Astrocyte (in vitro differentiated cells and primary cell): ENCODE results near the gene PLEKHB2. TPM values are rescaled to one million over a fixed set of nuclear protein-coding genes. Genes with fewer than 3 reads are reported as not detected.

Experiments
- DNase-seq: peaks from one replicate; pipeline ENCODE4 v3.0.0-alpha.2; 2010; ENCODE audit warnings: low read depth
- FAIRE-seq: peaks from 2 replicates; lab custom pipeline; 2011; peaks lifted over from hg19 to GRCh38; lab: Jason Lieb, UNC
- H2AFZ ChIP-seq: 2 replicates; pipeline ENCODE4 v1.6.0; 2012; ENCODE audit warnings: low read depth, low read length, inconsistent platforms
- H3K27ac ChIP-seq: 2 replicates; pipeline ENCODE4 v1.5.1; 2011; ENCODE audit warnings: low read depth, low read length, inconsistent platforms
- H3K27me3 ChIP-seq: 2 replicates; pipeline ENCODE4 v1.6.0; 2011; ENCODE audit warnings: low read length, inconsistent platforms; ENCODE audit not compliant: insufficient read depth
- H3K36me3 ChIP-seq: 2 replicates; pipeline ENCODE4 v1.5.1; 2011; ENCODE audit warnings: low read length, inconsistent platforms; ENCODE audit not compliant: insufficient read depth
- H3K4me1 ChIP-seq: 2 replicates; pipeline ENCODE4 v1.5.1; 2011; ENCODE audit warnings: low read length, inconsistent platforms; ENCODE audit not compliant: insufficient read depth
- H3K4me2 ChIP-seq: 2 replicates; pipeline ENCODE4 v1.6.0; 2012; ENCODE audit warnings: low read length, inconsistent platforms
- H3K4me3 ChIP-seq: 2 replicates; pipeline ENCODE4 v1.5.1; 2011; ENCODE audit warnings: low read depth, mild to moderate bottlenecking, low read length, inconsistent platforms; ENCODE audit not compliant: insufficient read depth
- H3K79me2 ChIP-seq: 2 replicates; pipeline ENCODE4 v1.6.0; 2012; ENCODE audit warnings: mild to moderate bottlenecking, low read length, inconsistent platforms; ENCODE audit not compliant: insufficient read depth
- H3K9ac ChIP-seq: 2 replicates; pipeline ENCODE4 v1.6.0; 2012; ENCODE audit warnings: mild to moderate bottlenecking, low read length, inconsistent platforms
- H3K9me3 ChIP-seq: 2 replicates; pipeline ENCODE4 v1.5.1; 2012; ENCODE audit warnings: low read depth, mild to moderate bottlenecking, low read length, inconsistent platforms; ENCODE audit not compliant: insufficient read depth
- H4K20me1 ChIP-seq: 2 replicates; pipeline ENCODE4 v1.6.0; 2012; ENCODE audit warnings: low read length, inconsistent platforms; ENCODE audit not compliant: insufficient read depth
- H3K27ac Mint-ChIP-seq: one replicate; pipeline ENCODE4 v1.8.0; 2021; ENCODE audit warnings: mild to moderate bottlenecking, mixed read lengths; ENCODE audit not compliant: unreplicated experiment
- H3K27me3 Mint-ChIP-seq: one replicate; pipeline ENCODE4 v1.8.0; 2021; ENCODE audit warnings: low read depth, mixed read lengths; ENCODE audit not compliant: unreplicated experiment
- H3K36me3 Mint-ChIP-seq: one replicate; pipeline ENCODE4 v1.8.0; 2021; ENCODE audit warnings: low read depth, mixed read lengths; ENCODE audit not compliant: unreplicated experiment
- H3K4me1 Mint-ChIP-seq: one replicate; pipeline ENCODE4 v1.8.0; 2021; ENCODE audit warnings: low read depth, mixed read lengths; ENCODE audit not compliant: unreplicated experiment
- H3K4me3 Mint-ChIP-seq: one replicate; pipeline ENCODE4 v1.8.0; 2021; ENCODE audit warnings: mild to moderate bottlenecking, moderate library complexity, mixed read lengths; ENCODE audit not compliant: unreplicated experiment
- H3K9me3 Mint-ChIP-seq: one replicate; pipeline ENCODE4 v1.8.0; 2021; ENCODE audit warnings: mild to moderate bottlenecking, mixed read lengths; ENCODE audit not compliant: unreplicated experiment
- CTCF ChIP-seq: IDR thresholded peaks from 2 replicates; pipeline ENCODE4 v1.5.1; 2011; ENCODE audit warnings: low read depth, mild to moderate bottlenecking, inconsistent platforms, low read length, moderate library complexity; ENCODE audit not compliant: insufficient read depth
- EZH2 ChIP-seq: IDR thresholded peaks from 2 replicates; pipeline ENCODE4 v1.6.1; 2012; ENCODE audit warnings: mild to moderate bottlenecking, low read length, inconsistent platforms; ENCODE audit not compliant: insufficient read depth
- total RNA-seq: library from RNA; stranded (reverse); gene quantifications from 2 replicates; pipeline ENCODE4 v1.2.1, GENCODE V29; 2021

PLEKHB2 gene
- total RNA-seq, 1 donor from 2014 or later = 100 TPM

DNA sequence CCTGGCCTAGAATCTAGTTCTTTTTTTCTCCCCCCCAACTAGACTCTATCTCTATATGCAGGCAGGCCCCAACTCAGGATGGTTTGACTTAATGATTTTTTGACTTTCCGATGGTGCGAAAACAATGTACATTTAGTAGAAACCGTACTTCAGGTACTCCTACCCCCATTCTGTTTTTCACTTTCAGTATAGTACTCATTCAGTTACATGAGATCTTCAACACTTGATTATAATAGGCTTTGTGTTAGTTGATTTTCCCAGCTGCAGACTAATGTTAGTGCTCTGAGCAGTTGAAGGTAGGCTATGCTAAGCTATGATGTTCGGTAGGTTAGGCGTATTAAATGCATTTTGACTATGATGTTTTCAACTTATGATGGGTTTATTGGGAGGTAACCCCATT is 37.7 kb downstream of the PLEKHB2 start:
- Histone ChIP-seq H3K79me2 (peaks cover 33% of the 10 kb centered on the region), H3K9ac (no peak overlapping the region), H3K4me2 (no peak overlapping the region), H3K9me3 (no peaks in the 10 kb centered on the region), H3K4me3 (no peak overlapping the region), H3K36me3 (peaks cover 29% of the 10 kb centered on the region), H3K4me1 (peaks cover 5% of the 10 kb centered on the region), H3K27me3 (no peaks in the 10 kb centered on the region), H2AFZ (no peak overlapping the region), H4K20me1 (peaks cover 45% of the 10 kb centered on the region), H3K27ac (no peak overlapping the region)
- FAIRE-seq = no peak
- no peaks in the 10 kb centered on the region for H3K9me3 Mint-ChIP-seq
- TF ChIP-seq CTCF (no peak), EZH2 (no peak)
- DNase-seq = no peak
- H3K27ac Mint-ChIP-seq = no peak overlapping the region
- peaks cover 19% of the 10 kb centered on the region for H3K36me3 Mint-ChIP-seq
- H3K4me1 Mint-ChIP-seq = peaks cover 7% of the 10 kb centered on the region
- H3K4me3 Mint-ChIP-seq = no peak overlapping the region
- H3K27me3 Mint-ChIP-seq = no peaks in the 10 kb centered on the region

GRCh38 chr2:131143803-131144202 is 38.7 kb downstream of the PLEKHB2 start:
- H3K27ac Mint-ChIP-seq = no peak overlapping the region
- no peaks in the 10 kb centered on the region for H3K9me3 Mint-ChIP-seq
- FAIRE-seq = no peak
- Histone ChIP-seq H4K20me1 (peaks cover 42% of the 10 kb centered on the region), H3K9ac (no peak overlapping the region), H3K27ac (no peak overlapping the region), H3K36me3 (peaks cover 37% of the 10 kb centered on the region), H3K4me3 (no peak overlapping the region), H3K27me3 (no peaks in the 10 kb centered on the region), H3K9me3 (no peaks in the 10 kb centered on the region), H3K4me2 (no peak overlapping the region), H3K4me1 (peaks cover 5% of the 10 kb centered on the region), H3K79me2 (peaks cover 25% of the 10 kb centered on the region), H2AFZ (no peak overlapping the region)
- no peak overlapping the region for H3K4me3 Mint-ChIP-seq
- H3K36me3 Mint-ChIP-seq = peaks cover 19% of the 10 kb centered on the region
- TF ChIP-seq CTCF (no peak), EZH2 (no peak)
- no peaks in the 10 kb centered on the region for H3K27me3 Mint-ChIP-seq
- peak; percentile 50 for DNase-seq
- H3K4me1 Mint-ChIP-seq = peaks cover 7% of the 10 kb centered on the region

- peaks cover 33% of the 10 kb centered on the region for H4K20me1 ChIP-seq
- no peak overlapping the region for H3K27ac Mint-ChIP-seq
Measured at GRCh38 chr2:131145040-131145439, 39.9 kb downstream of the PLEKHB2 start.

More at GRCh38 chr2:131145040-131145439, 39.9 kb downstream of the PLEKHB2 start:
- Mint-ChIP-seq H3K36me3 (peaks cover 13% of the 10 kb centered on the region), H3K9me3 (no peaks in the 10 kb centered on the region), H3K4me1 (peaks cover 10% of the 10 kb centered on the region), H3K4me3 (no peak overlapping the region), H3K27me3 (no peaks in the 10 kb centered on the region)
- DNase-seq (no peak), FAIRE-seq (no peak)
- no peak overlapping the region for H3K27ac ChIP-seq
- no peaks in the 10 kb centered on the region for H3K27me3 ChIP-seq
- no peak overlapping the region for H3K4me2 ChIP-seq
- H3K9me3 ChIP-seq = no peaks in the 10 kb centered on the region
- peaks cover 5% of the 10 kb centered on the region for H3K4me1 ChIP-seq
- H3K4me3 ChIP-seq = no peak overlapping the region
- H3K79me2 ChIP-seq = peaks cover 18% of the 10 kb centered on the region
- peaks cover 27% of the 10 kb centered on the region for H3K36me3 ChIP-seq
- no peak overlapping the region for H3K9ac ChIP-seq
- TF ChIP-seq CTCF (no peak), EZH2 (no peak)
- H2AFZ ChIP-seq = no peak overlapping the region
